ENCODE data around the gene CACFD1.

The CACFD1 gene

GRCh38 chr9:133516961-133517350, 57.2 kb downstream of the CACFD1 start:
- no peak for DNase-seq (ENCODE audit: extremely low spot score)
- TF ChIP-seq FOXA1 (IDR thresholded peaks at IDR 0.05) (no peak), ELF4 (IDR thresholded peaks at IDR 0.05) (no peak), LEF1 (IDR thresholded peaks at IDR 0.05; ENCODE audit: borderline replicate concordance) (no peak), HDGF (IDR thresholded peaks at IDR 0.05; ENCODE audit: borderline replicate concordance) (no peak), BHLHE40 (IDR thresholded peaks at IDR 0.05; ENCODE audit: borderline replicate concordance) (no peak), SUZ12 (IDR thresholded peaks at IDR 0.05) (no peak), L3MBTL2 (conservative IDR thresholded peaks at IDR 0.05) (no peak), FOXK2 (IDR thresholded peaks at IDR 0.05) (no peak), CTBP1 (IDR thresholded peaks at IDR 0.05; ENCODE audit: borderline replicate concordance) (no peak), ZNF384 (IDR thresholded peaks at IDR 0.05) (no peak), PKNOX1 (IDR thresholded peaks at IDR 0.05) (no peak), NFRKB (IDR thresholded peaks at IDR 0.05) (no peak), TARDBP (IDR thresholded peaks at IDR 0.05) (no peak), FOXM1 (IDR thresholded peaks at IDR 0.05; ENCODE audit: borderline replicate concordance) (no peak), ARNT (IDR thresholded peaks at IDR 0.05) (no peak)
- CTCF ChIA-PET = no interaction called here
- POLR2A ChIA-PET = no interaction called here

- DNase-seq (ENCODE audit: extremely low spot score) = no peak
- POLR2A ChIA-PET = no interaction called here
- no peak for TF ChIP-seq TARDBP (IDR thresholded peaks at IDR 0.05)
- TF ChIP-seq SP1 (IDR thresholded peaks at IDR 0.05) = no peak
- no peak for TF ChIP-seq FOXM1 (IDR thresholded peaks at IDR 0.05; ENCODE audit: borderline replicate concordance)
- TF ChIP-seq CTBP1 (IDR thresholded peaks at IDR 0.05; ENCODE audit: borderline replicate concordance) = no peak
- no peak for TF ChIP-seq NFRKB (IDR thresholded peaks at IDR 0.05)
- no peak for TF ChIP-seq FOXK2 (IDR thresholded peaks at IDR 0.05)
- no peak for TF ChIP-seq PKNOX1 (IDR thresholded peaks at IDR 0.05)
- no peak for TF ChIP-seq FOXA1 (IDR thresholded peaks at IDR 0.05)
- no peak for TF ChIP-seq L3MBTL2 (conservative IDR thresholded peaks at IDR 0.05)
- no peak for TF ChIP-seq ZNF384 (IDR thresholded peaks at IDR 0.05)
- no peak for TF ChIP-seq ELF4 (IDR thresholded peaks at IDR 0.05)
- no peak for TF ChIP-seq SUZ12 (IDR thresholded peaks at IDR 0.05)
- TF ChIP-seq HDGF (IDR thresholded peaks at IDR 0.05; ENCODE audit: borderline replicate concordance) = no peak
- TF ChIP-seq ARNT (IDR thresholded peaks at IDR 0.05) = no peak
- no peak for TF ChIP-seq LEF1 (IDR thresholded peaks at IDR 0.05; ENCODE audit: borderline replicate concordance)
- TF ChIP-seq BHLHE40 (IDR thresholded peaks at IDR 0.05; ENCODE audit: borderline replicate concordance) = no peak
- CTCF ChIA-PET = interaction anchor here (0.6 kb wide), 1 partner anchor 139 kb away, joined by 3 read pairs; no protein-coding TSS in a partner anchor
These were observed 57.9 kb downstream of the CACFD1 start for GRCh38 chr9:133517711-133518110.

- CTCF ChIA-PET = interaction anchor here (0.6 kb wide), 1 partner anchor 139 kb away, joined by 3 read pairs; no protein-coding TSS in a partner anchor
- TF ChIP-seq SP1 (IDR thresholded peaks at IDR 0.05) (no peak), HDGF (IDR thresholded peaks at IDR 0.05; ENCODE audit: borderline replicate concordance) (no peak), SUZ12 (IDR thresholded peaks at IDR 0.05) (no peak), LEF1 (IDR thresholded peaks at IDR 0.05; ENCODE audit: borderline replicate concordance) (no peak)
- DNase-seq (ENCODE audit: extremely low spot score) = no peak
- POLR2A ChIA-PET = no interaction called here
These were observed 58.4 kb downstream of the CACFD1 start for GRCh38 chr9:133518200-133518599.

GRCh38 chr9:133518706-133519449, 59.1 kb downstream of the CACFD1 start:
- no peak for DNase-seq (ENCODE audit: extremely low spot score)
- ChIA-PET CTCF (no interaction called here), POLR2A (no interaction called here)
- TF ChIP-seq BHLHE40 (IDR thresholded peaks at IDR 0.05; ENCODE audit: borderline replicate concordance) (no peak), FOXA1 (IDR thresholded peaks at IDR 0.05) (no peak), SUZ12 (IDR thresholded peaks at IDR 0.05) (no peak), LEF1 (IDR thresholded peaks at IDR 0.05; ENCODE audit: borderline replicate concordance) (no peak), CTBP1 (IDR thresholded peaks at IDR 0.05; ENCODE audit: borderline replicate concordance) (no peak), ELF4 (IDR thresholded peaks at IDR 0.05) (no peak), SP1 (IDR thresholded peaks at IDR 0.05) (no peak), L3MBTL2 (conservative IDR thresholded peaks at IDR 0.05) (no peak), ARNT (IDR thresholded peaks at IDR 0.05) (no peak), FOXK2 (IDR thresholded peaks at IDR 0.05) (no peak), TARDBP (IDR thresholded peaks at IDR 0.05) (no peak), ZNF384 (IDR thresholded peaks at IDR 0.05) (no peak), NFRKB (IDR thresholded peaks at IDR 0.05) (no peak), FOXM1 (IDR thresholded peaks at IDR 0.05; ENCODE audit: borderline replicate concordance) (no peak), HDGF (IDR thresholded peaks at IDR 0.05; ENCODE audit: borderline replicate concordance) (no peak)

GRCh38 chr9:133519693-133520092, 59.9 kb downstream of the CACFD1 start:
- POLR2A ChIA-PET = no interaction called here
- TF ChIP-seq LEF1 (IDR thresholded peaks at IDR 0.05; ENCODE audit: borderline replicate concordance) (no peak), ELF4 (IDR thresholded peaks at IDR 0.05) (no peak), ARNT (IDR thresholded peaks at IDR 0.05) (no peak), TARDBP (IDR thresholded peaks at IDR 0.05) (no peak), SP1 (IDR thresholded peaks at IDR 0.05) (no peak), FOXK2 (IDR thresholded peaks at IDR 0.05) (no peak), CTBP1 (IDR thresholded peaks at IDR 0.05; ENCODE audit: borderline replicate concordance) (no peak), SUZ12 (IDR thresholded peaks at IDR 0.05) (no peak), ZNF384 (IDR thresholded peaks at IDR 0.05) (no peak), NFRKB (IDR thresholded peaks at IDR 0.05) (no peak), FOXA1 (IDR thresholded peaks at IDR 0.05) (no peak)
- DNase-seq (ENCODE audit: extremely low spot score) = no peak
- CTCF ChIA-PET = no interaction called here

GRCh38 chr9:133520121-133520835, 60.5 kb downstream of the CACFD1 start:
- ChIA-PET CTCF (no interaction called here), POLR2A (no interaction called here)
- no peak for TF ChIP-seq FOXM1 (IDR thresholded peaks at IDR 0.05; ENCODE audit: borderline replicate concordance)
- TF ChIP-seq BHLHE40 (IDR thresholded peaks at IDR 0.05; ENCODE audit: borderline replicate concordance) = no peak
- no peak for TF ChIP-seq LEF1 (IDR thresholded peaks at IDR 0.05; ENCODE audit: borderline replicate concordance)
- TF ChIP-seq FOXA1 (IDR thresholded peaks at IDR 0.05) = no peak
- TF ChIP-seq L3MBTL2 (conservative IDR thresholded peaks at IDR 0.05) = no peak
- TF ChIP-seq ZNF384 (IDR thresholded peaks at IDR 0.05) = no peak
- no peak for TF ChIP-seq ARNT (IDR thresholded peaks at IDR 0.05)
- no peak for TF ChIP-seq TARDBP (IDR thresholded peaks at IDR 0.05)
- TF ChIP-seq SP1 (IDR thresholded peaks at IDR 0.05) = no peak
- TF ChIP-seq CTBP1 (IDR thresholded peaks at IDR 0.05; ENCODE audit: borderline replicate concordance) = no peak
- no peak for TF ChIP-seq FOXK2 (IDR thresholded peaks at IDR 0.05)
- no peak for TF ChIP-seq PKNOX1 (IDR thresholded peaks at IDR 0.05)
- no peak for TF ChIP-seq SUZ12 (IDR thresholded peaks at IDR 0.05)
- no peak for TF ChIP-seq NFRKB (IDR thresholded peaks at IDR 0.05)
- no peak for TF ChIP-seq HDGF (IDR thresholded peaks at IDR 0.05; ENCODE audit: borderline replicate concordance)
- no peak for TF ChIP-seq ELF4 (IDR thresholded peaks at IDR 0.05)
- DNase-seq (ENCODE audit: extremely low spot score) = no peak

Data from HEK293T (cell line).